HFFc6 (cell line): ENCODE data around the gene TARS3. TPM values are rescaled to one million over a fixed set of nuclear protein-coding genes. Genes with fewer than 3 reads are reported as not detected.
A peak's percentile ranks its signal among the peaks of the same experiment; 100 is the strongest.

Experiments
- DNase-seq: peaks from one replicate; pipeline ENCODE4 v3.0.0-alpha.2; 2018
- H3K27ac Mint-ChIP-seq: 2 replicates; pipeline ENCODE4 v1.8.0; 2020; ENCODE audit warnings: mild to moderate bottlenecking, mixed read lengths
- H3K27me3 Mint-ChIP-seq: 2 replicates; pipeline ENCODE4 v1.8.0; 2021; ENCODE audit warnings: mild to moderate bottlenecking, moderate library complexity, mixed read lengths; ENCODE audit not compliant: insufficient read depth
- H3K36me3 Mint-ChIP-seq: 2 replicates; pipeline ENCODE4 v1.8.0; 2021; ENCODE audit warnings: low read depth, mixed read lengths
- H3K4me1 Mint-ChIP-seq: 2 replicates; pipeline ENCODE4 v1.8.0; 2020; ENCODE audit warnings: low read depth, mixed read lengths
- H3K4me3 Mint-ChIP-seq: 2 replicates; pipeline ENCODE4 v1.8.0; 2020; ENCODE audit warnings: mild to moderate bottlenecking, moderate library complexity, mixed read lengths
- H3K9me3 Mint-ChIP-seq: 2 replicates; pipeline ENCODE4 v1.8.0; 2020; ENCODE audit warnings: mild to moderate bottlenecking, mixed read lengths
- CTCF ChIP-seq: fragments of 200-600 bp; sonication (generic); IDR thresholded peaks from 2 replicates; pipeline ENCODE4 v1.5.0; 2021; ENCODE audit warnings: antibody characterized with exemption, mild to moderate bottlenecking
- total RNA-seq, 6 experiments: library from RNA; stranded (reverse); fragmentation: NEBNext Ultra II Directional; extraction: Animal tissue kit (Norgen Biotek cat#: 25700); gene quantifications; 2 replicates in 1 of 6; 3 replicates in 5 of 6; pipeline ENCODE4 v1.2.3, GENCODE V29; 2021

TARS3 gene
- total RNA-seq, 6 experiments from 2014 or later: 6.7 to 9.1 (median 7.8) TPM

GRCh38 chr15:101733545-101733944, 9.3 kb upstream of the TARS3 start:
- Mint-ChIP-seq H3K4me3 (no peak overlapping the region), H3K27me3 (peaks cover 2% of the 10 kb centered on the region; the same call in 1 of the 2 replicates), H3K36me3 (no peaks in the 10 kb centered on the region), H3K27ac (no peak overlapping the region), H3K4me1 (no peaks in the 10 kb centered on the region), H3K9me3 (no peaks in the 10 kb centered on the region)
- no peak for TF ChIP-seq CTCF
- no peak for DNase-seq

GRCh38 chr15:101732772-101733171, 8.5 kb upstream of the TARS3 start:
- H3K27me3 Mint-ChIP-seq: peaks cover 2% of the 10 kb centered on the region; the same call in 1 of the 2 replicates
- no peaks in the 10 kb centered on the region for H3K9me3 Mint-ChIP-seq
- no peak overlapping the region for H3K4me3 Mint-ChIP-seq
- H3K4me1 Mint-ChIP-seq: no peaks in the 10 kb centered on the region
- no peak overlapping the region for H3K27ac Mint-ChIP-seq
- TF ChIP-seq CTCF: no peak
- no peak for DNase-seq
- H3K36me3 Mint-ChIP-seq: no peaks in the 10 kb centered on the region

DNA sequence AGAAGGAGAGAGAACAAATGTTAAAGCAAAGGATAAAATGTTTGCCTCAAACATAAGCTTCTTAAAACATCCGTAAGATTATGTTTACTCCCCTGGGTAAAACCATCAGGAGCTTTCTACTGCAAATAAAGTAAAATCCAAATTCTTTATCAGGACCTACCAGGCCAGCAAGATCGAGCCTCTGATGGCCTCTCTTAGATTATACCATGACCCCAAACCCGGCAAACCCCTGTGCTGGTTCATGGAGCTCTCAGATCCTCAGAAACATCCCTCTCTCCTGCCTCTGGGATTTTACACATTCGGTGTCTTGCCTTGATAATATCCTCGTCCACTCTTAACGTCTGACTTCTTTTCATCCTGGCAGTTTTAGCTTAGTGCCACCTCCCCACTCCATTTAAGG, 7.5 kb upstream of the TARS3 start:
- Mint-ChIP-seq H3K4me1 (no peaks in the 10 kb centered on the region), H3K27me3 (peaks cover 2% of the 10 kb centered on the region; the same call in 1 of the 2 replicates), H3K9me3 (no peaks in the 10 kb centered on the region), H3K4me3 (no peak overlapping the region), H3K27ac (no peak overlapping the region), H3K36me3 (no peaks in the 10 kb centered on the region)
- no peak for TF ChIP-seq CTCF
- no peak for DNase-seq

GRCh38 chr15:101727186-101727585, 2.9 kb upstream of the TARS3 start:
- Mint-ChIP-seq H3K4me3 (no peak overlapping the region), H3K36me3 (peaks cover 1% of the 10 kb centered on the region; the same call in 1 of the 2 replicates), H3K9me3 (no peaks in the 10 kb centered on the region), H3K4me1 (peaks cover 11% of the 10 kb centered on the region), H3K27ac (no peak overlapping the region), H3K27me3 (no peaks in the 10 kb centered on the region)
- no peak for TF ChIP-seq CTCF
- no peak for DNase-seq

GRCh38 chr15:101725073-101725472, 800 bp upstream of the TARS3 start:
- Mint-ChIP-seq H3K4me1 (peaks cover 14% of the 10 kb centered on the region), H3K27me3 (no peaks in the 10 kb centered on the region), H3K36me3 (peaks cover 16% of the 10 kb centered on the region), H3K4me3 (no peak overlapping the region), H3K9me3 (no peaks in the 10 kb centered on the region), H3K27ac (no peak overlapping the region)
- DNase-seq: no peak
- TF ChIP-seq CTCF: no peak

- Mint-ChIP-seq H3K27me3 (no peaks in the 10 kb centered on the region), H3K4me3 (peak overlapping the region; percentile 17; the same call in 1 of the 2 replicates), H3K27ac (no peak overlapping the region)
Measured at GRCh38 chr15:101724675-101725005, 367 bp upstream of the TARS3 start.

More at GRCh38 chr15:101724675-101725005, 367 bp upstream of the TARS3 start:
- Mint-ChIP-seq H3K4me1 (peaks cover 14% of the 10 kb centered on the region), H3K36me3 (peaks cover 16% of the 10 kb centered on the region), H3K9me3 (no peaks in the 10 kb centered on the region)
- TF ChIP-seq CTCF: no peak
- no peak for DNase-seq
